Caco-2 (cell line): ENCODE measurements around the gene TPO. TPM values are rescaled to one million over a fixed set of nuclear protein-coding genes. Genes with fewer than 3 reads are reported as not detected.

Source experiments
- BruUV-seq: library from RNA; stranded (reverse); fragments of 400-500 nt; replicated peaks from 2 replicates; lab custom pipeline; 2021; lab: Mats Ljungman, UMichigan
- CTCF ChIA-PET: fragments of 300-600 bp; sonication (Branson Sonifier 250); formaldehyde crosslinking; loops from one replicate; lab custom pipeline; 2022; ENCODE audit warnings: antibody characterized with exemption; lab: Charles Lee
- POLR2A ChIA-PET: fragments of 300-600 bp; sonication (Branson Sonifier 250); formaldehyde crosslinking; loops from one replicate; lab custom pipeline; 2022; ENCODE audit warnings: antibody characterized with exemption; lab: Charles Lee
- DNase-seq, 2 experiments: peaks; one replicate each; pipeline versions ENCODE4 v3.0.0 to v3.0.0-alpha.2; 2020 to 2022
- H3K27me3 ChIP-seq: replicated peaks from 2 replicates; pipeline ENCODE4 v1.6.0; 2011; ENCODE audit warnings: low read length; ENCODE audit not compliant: control insufficient read depth, insufficient read depth
- H3K36me3 ChIP-seq: 2 replicates; pipeline ENCODE4 v1.5.1; 2011; ENCODE audit warnings: low read length; ENCODE audit not compliant: control insufficient read depth, insufficient read depth
- H3K4me1 ChIP-seq: fragments of 250-450 bp; sonication (Bioruptor Pico); 2 replicates; pipeline ENCODE4 v1.5.1; 2020; ENCODE audit warnings: mild to moderate bottlenecking
- H3K4me3 ChIP-seq: 2 replicates; pipeline ENCODE4 v1.5.1; 2011; ENCODE audit warnings: low read depth, mild to moderate bottlenecking, control low read depth, low read length
- H3K9me3 ChIP-seq: fragments of 250-450 bp; sonication (Bioruptor Pico); 2 replicates; pipeline ENCODE4 v1.5.1; 2020; ENCODE audit warnings: mild to moderate bottlenecking, moderate library complexity
- H3K27ac Mint-ChIP-seq: one replicate; pipeline ENCODE4 v1.8.0; 2022; ENCODE audit warnings: mixed read lengths; ENCODE audit not compliant: unreplicated experiment
- H3K27me3 Mint-ChIP-seq: one replicate; pipeline ENCODE4 v1.8.0; 2022; ENCODE audit warnings: mixed read lengths; ENCODE audit not compliant: insufficient read depth, unreplicated experiment
- H3K36me3 Mint-ChIP-seq: one replicate; pipeline ENCODE4 v1.8.0; 2022; ENCODE audit warnings: mild to moderate bottlenecking, mixed read lengths; ENCODE audit not compliant: insufficient read depth, unreplicated experiment
- H3K4me1 Mint-ChIP-seq: one replicate; pipeline ENCODE4 v1.8.0; 2022; ENCODE audit warnings: low read depth, mixed read lengths; ENCODE audit not compliant: unreplicated experiment
- H3K4me3 Mint-ChIP-seq: one replicate; pipeline ENCODE4 v1.8.0; 2022; ENCODE audit warnings: mild to moderate bottlenecking, moderate library complexity, mixed read lengths; ENCODE audit not compliant: unreplicated experiment
- H3K9me3 Mint-ChIP-seq: one replicate; pipeline ENCODE4 v1.8.0; 2022; ENCODE audit warnings: mixed read lengths; ENCODE audit not compliant: unreplicated experiment
- CTCF ChIP-seq, 2 experiments: fragments of 200-600 bp in 1 of 2; IDR thresholded peaks; 1 replicate in 1 of 2; 2 replicates in 1 of 2; pipeline versions ENCODE4 v1.5.1 to v1.8.0; 2011 to 2022; ENCODE audit warnings: antibody characterized with exemption in 1 of 2, control low read depth in 1 of 2, inconsistent platforms in 1 of 2, low read depth in 1 of 2, low read length in 1 of 2, mild to moderate bottlenecking in 1 of 2, moderate library complexity in 1 of 2; ENCODE audit not compliant: insufficient read depth in 1 of 2, severe bottlenecking in 1 of 2, unreplicated experiment in 1 of 2
- intact Hi-C: fragments of 100-400 bp; cut with micrococcal nuclease; formaldehyde crosslinking; loops from one replicate; pipeline ENCODE4 v1.10.0; 2022; ENCODE audit not compliant: unreplicated experiment
- total RNA-seq: library from RNA; stranded (reverse); gene quantifications from 2 replicates; pipeline ENCODE4 v1.2.3, GENCODE V29; 2022

Gene TPO
- total RNA-seq, 1 experiment from 2014 or later = not detected

DNA sequence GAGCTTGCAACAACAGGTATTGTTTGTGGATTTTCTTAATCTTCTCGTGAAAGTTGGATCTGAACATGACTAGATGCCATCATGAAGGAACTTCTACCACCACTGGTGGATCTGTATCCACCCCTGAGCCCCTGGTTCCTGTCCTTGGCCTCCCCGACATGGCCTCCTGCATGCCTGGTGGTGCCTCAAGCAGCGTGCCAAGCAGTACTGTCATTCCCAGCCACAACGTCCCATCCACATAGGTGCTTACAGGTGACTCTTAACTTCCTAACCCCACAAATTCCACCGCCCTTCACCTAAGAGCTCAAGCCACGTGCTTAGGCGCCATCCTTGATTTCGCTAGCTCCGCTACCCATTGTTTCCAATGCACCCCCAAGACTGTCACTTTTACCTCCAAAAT, 23.1 kb downstream of the TPO start:
- Mint-ChIP-seq H3K4me3 (no peak overlapping the region), H3K27me3 (peaks cover 18% of the 10 kb centered on the region), H3K9me3 (no peaks in the 10 kb centered on the region), H3K36me3 (no peaks in the 10 kb centered on the region), H3K27ac (no peak overlapping the region), H3K4me1 (no peaks in the 10 kb centered on the region)
- H3K4me3 ChIP-seq = no peak overlapping the region
- TF ChIP-seq CTCF (IDR thresholded peaks at IDR 0.05; ENCODE audit: insufficient read depth in 1 of 2, low read depth in 1 of 2, low read length in 1 of 2, severe bottlenecking in 1 of 2, unreplicated experiment in 1 of 2) = no peak
- CTCF ChIA-PET = no interaction called here
- no TSS peak for BruUV-seq
- H3K27me3 ChIP-seq = no peaks in the 10 kb centered on the region
- no peaks in the 10 kb centered on the region for H3K9me3 ChIP-seq
- no peaks in the 10 kb centered on the region for H3K4me1 ChIP-seq
- DNase-seq = no peak
- intact Hi-C loops = no loop called here
- POLR2A ChIA-PET = no interaction called here
- H3K36me3 ChIP-seq = no peaks in the 10 kb centered on the region

DNA sequence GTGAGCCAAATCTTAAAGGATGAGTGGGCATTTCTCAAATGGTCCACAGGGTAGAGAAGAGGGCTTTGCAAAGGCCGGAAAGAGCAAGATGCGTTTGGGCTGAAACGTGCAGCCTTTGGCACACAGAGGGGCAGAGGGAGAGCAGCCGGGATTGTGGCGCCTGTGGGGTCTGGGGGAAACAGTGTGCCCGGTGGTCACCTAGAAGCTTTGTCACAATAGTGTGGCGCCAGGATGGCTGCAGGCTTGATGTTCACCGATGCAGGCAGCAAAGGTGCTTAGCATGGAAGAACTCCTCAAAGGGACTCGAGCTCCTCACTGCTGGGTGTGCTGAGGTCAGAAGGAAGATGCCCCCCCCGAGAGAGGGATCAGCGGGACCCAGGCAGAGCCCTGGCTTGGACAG, 23.8 kb downstream of the TPO start:
- peaks cover 6% of the 10 kb centered on the region for H3K9me3 Mint-ChIP-seq
- H3K4me1 Mint-ChIP-seq = no peaks in the 10 kb centered on the region

DNA sequence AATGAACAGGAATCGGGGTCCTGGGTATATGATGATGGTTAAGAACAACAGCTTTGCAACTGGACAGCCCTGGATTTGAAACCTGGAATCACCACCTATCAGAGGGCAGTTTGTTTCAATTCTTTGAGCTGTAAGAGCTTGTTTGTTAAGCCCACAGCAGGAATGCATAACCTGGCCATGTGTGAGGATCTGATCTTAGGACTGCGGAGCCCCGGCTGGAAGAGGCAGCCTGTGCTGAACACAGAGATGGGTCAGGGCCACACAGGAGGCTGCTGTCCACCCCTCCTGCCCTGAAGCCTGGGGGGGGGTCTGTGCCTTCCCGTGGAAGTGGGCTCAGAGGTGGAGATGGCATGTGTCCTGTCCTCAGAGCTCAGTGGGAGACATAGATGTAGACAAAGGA, 24.3 kb downstream of the TPO start:
- no peaks in the 10 kb centered on the region for H3K9me3 ChIP-seq
- POLR2A ChIA-PET = no interaction called here
- intact Hi-C loops = no loop called here
- no peaks in the 10 kb centered on the region for H3K4me1 ChIP-seq
- H3K36me3 ChIP-seq = no peaks in the 10 kb centered on the region
- CTCF ChIA-PET = no interaction called here
- Mint-ChIP-seq H3K36me3 (no peaks in the 10 kb centered on the region), H3K27me3 (peaks cover 16% of the 10 kb centered on the region), H3K27ac (no peak overlapping the region), H3K4me3 (no peak overlapping the region), H3K4me1 (no peaks in the 10 kb centered on the region), H3K9me3 (peaks cover 10% of the 10 kb centered on the region)
- no peaks in the 10 kb centered on the region for H3K27me3 ChIP-seq
- BruUV-seq = no TSS peak
- no peak for TF ChIP-seq CTCF (IDR thresholded peaks at IDR 0.05; ENCODE audit: insufficient read depth in 1 of 2, low read depth in 1 of 2, low read length in 1 of 2, severe bottlenecking in 1 of 2, unreplicated experiment in 1 of 2)
- no peak overlapping the region for H3K4me3 ChIP-seq
- DNase-seq = no peak

More for the DNA sequence above, 23.8 kb downstream of the TPO start:
- no peaks in the 10 kb centered on the region for H3K9me3 ChIP-seq
- POLR2A ChIA-PET = no interaction called here
- no peak for TF ChIP-seq CTCF (IDR thresholded peaks at IDR 0.05; ENCODE audit: insufficient read depth in 1 of 2, low read depth in 1 of 2, low read length in 1 of 2, severe bottlenecking in 1 of 2, unreplicated experiment in 1 of 2)
- Mint-ChIP-seq H3K4me3 (no peak overlapping the region), H3K27me3 (peaks cover 16% of the 10 kb centered on the region), H3K27ac (no peak overlapping the region), H3K36me3 (no peaks in the 10 kb centered on the region)
- no TSS peak for BruUV-seq
- no peaks in the 10 kb centered on the region for H3K4me1 ChIP-seq
- H3K36me3 ChIP-seq = no peaks in the 10 kb centered on the region
- CTCF ChIA-PET = no interaction called here
- no peak overlapping the region for H3K4me3 ChIP-seq
- no peaks in the 10 kb centered on the region for H3K27me3 ChIP-seq
- DNase-seq = no peak
- intact Hi-C loops = no loop called here
